HL-60 (cell line): ENCODE data around the gene BPIFB2.

Source experiments
- CTCF ChIP-seq: IDR thresholded peaks from one replicate; pipeline ENCODE4 v1.5.1; 2011; ENCODE audit warnings: low read length, control low read depth, inconsistent platforms; ENCODE audit not compliant: insufficient read depth
- POLR2AphosphoS5 ChIP-seq: IDR thresholded peaks from 2 replicates; pipeline ENCODE4 v1.6.1; 2012; ENCODE audit warnings: low read depth
- TF ChIP-seq, protein P1 (sequence below): IDR thresholded peaks from 2 replicates; pipeline ENCODE4 v1.6.1; 2012; ENCODE audit warnings: low read depth; ENCODE audit not compliant: insufficient replicate concordance

- TF ChIP-seq, protein P1, sequence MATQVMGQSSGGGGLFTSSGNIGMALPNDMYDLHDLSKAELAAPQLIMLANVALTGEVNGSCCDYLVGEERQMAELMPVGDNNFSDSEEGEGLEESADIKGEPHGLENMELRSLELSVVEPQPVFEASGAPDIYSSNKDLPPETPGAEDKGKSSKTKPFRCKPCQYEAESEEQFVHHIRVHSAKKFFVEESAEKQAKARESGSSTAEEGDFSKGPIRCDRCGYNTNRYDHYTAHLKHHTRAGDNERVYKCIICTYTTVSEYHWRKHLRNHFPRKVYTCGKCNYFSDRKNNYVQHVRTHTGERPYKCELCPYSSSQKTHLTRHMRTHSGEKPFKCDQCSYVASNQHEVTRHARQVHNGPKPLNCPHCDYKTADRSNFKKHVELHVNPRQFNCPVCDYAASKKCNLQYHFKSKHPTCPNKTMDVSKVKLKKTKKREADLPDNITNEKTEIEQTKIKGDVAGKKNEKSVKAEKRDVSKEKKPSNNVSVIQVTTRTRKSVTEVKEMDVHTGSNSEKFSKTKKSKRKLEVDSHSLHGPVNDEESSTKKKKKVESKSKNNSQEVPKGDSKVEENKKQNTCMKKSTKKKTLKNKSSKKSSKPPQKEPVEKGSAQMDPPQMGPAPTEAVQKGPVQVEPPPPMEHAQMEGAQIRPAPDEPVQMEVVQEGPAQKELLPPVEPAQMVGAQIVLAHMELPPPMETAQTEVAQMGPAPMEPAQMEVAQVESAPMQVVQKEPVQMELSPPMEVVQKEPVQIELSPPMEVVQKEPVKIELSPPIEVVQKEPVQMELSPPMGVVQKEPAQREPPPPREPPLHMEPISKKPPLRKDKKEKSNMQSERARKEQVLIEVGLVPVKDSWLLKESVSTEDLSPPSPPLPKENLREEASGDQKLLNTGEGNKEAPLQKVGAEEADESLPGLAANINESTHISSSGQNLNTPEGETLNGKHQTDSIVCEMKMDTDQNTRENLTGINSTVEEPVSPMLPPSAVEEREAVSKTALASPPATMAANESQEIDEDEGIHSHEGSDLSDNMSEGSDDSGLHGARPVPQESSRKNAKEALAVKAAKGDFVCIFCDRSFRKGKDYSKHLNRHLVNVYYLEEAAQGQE, result no peak
- TF ChIP-seq CTCF, result no peak
- TF ChIP-seq POLR2AphosphoS5, result no peak
Observed at GRCh38 chr20:32979201-32979998, 28.1 kb upstream of the BPIFB2 start.
